HepG2 (cell line): ENCODE data around the gene HSPA14. TPM values are rescaled to one million over a fixed set of nuclear protein-coding genes. Genes with fewer than 3 reads are reported as not detected.

ENCODE experiments used
- ARNT ChIP-seq: fragments of 450-650 bp; IDR thresholded peaks from 2 replicates; pipeline ENCODE4 v1.6.1; 2017
- ATM ChIP-seq: fragments of 450-650 bp; IDR thresholded peaks from 2 replicates; pipeline ENCODE4 v1.7.1; 2017; ENCODE audit warnings: mild to moderate bottlenecking, borderline replicate concordance
- CCDC6 ChIP-seq: sonication (generic); formaldehyde crosslinking; IDR thresholded peaks from 2 replicates; pipeline ENCODE4 v1.8.1; 2022; ENCODE audit warnings: mild to moderate bottlenecking, missing genetic modification reagents, moderate library complexity
- EHMT2 ChIP-seq: fragments of 200-600 bp; sonication (generic); IDR thresholded peaks from 2 replicates; pipeline ENCODE4 v1.7.0; 2017; ENCODE audit warnings: antibody characterized with exemption, low read depth, low read length, borderline replicate concordance
- HNRNPUL1 ChIP-seq: fragments of 200-400 bp; formaldehyde crosslinking; IDR thresholded peaks from 2 replicates; pipeline ENCODE4 v1.6.1; 2017; ENCODE audit warnings: low read depth, mild to moderate bottlenecking, low read length, moderate library complexity
- KLF9 ChIP-seq: IDR thresholded peaks from 2 replicates; pipeline ENCODE4 v1.6.1; 2016; ENCODE audit warnings: low read depth
- MAFK ChIP-seq, 2 experiments: IDR thresholded peaks in 1 of 2; conservative IDR thresholded peaks in 1 of 2; 2 replicates each; pipeline ENCODE4 v1.6.1; 2011; ENCODE audit warnings: improper control_type of control experiment in 2 of 2, low read length in 2 of 2
- MLLT10 ChIP-seq: sonication (generic); formaldehyde crosslinking; IDR thresholded peaks from 2 replicates; pipeline ENCODE4 v1.4.0; 2020; ENCODE audit warnings: missing genetic modification reagents
- SCMH1 ChIP-seq: sonication (generic); formaldehyde crosslinking; IDR thresholded peaks from 2 replicates; pipeline ENCODE4 v1.9.0; 2021; ENCODE audit warnings: missing genetic modification reagents, mild to moderate bottlenecking, borderline replicate concordance
- ZNF124 ChIP-seq: sonication (generic); formaldehyde crosslinking; IDR thresholded peaks from 2 replicates; pipeline ENCODE4 v1.4.0; 2020; ENCODE audit warnings: missing genetic modification reagents
- ZNF350 ChIP-seq: sonication (generic); formaldehyde crosslinking; IDR thresholded peaks from 2 replicates; pipeline ENCODE4 v1.4.0; 2020; ENCODE audit warnings: mild to moderate bottlenecking, low read depth, missing genetic modification reagents, borderline replicate concordance
- polyA plus RNA-seq, 8 experiments: library from polyadenylated mRNA; depleted of rRNA in 3 of 8; stranded (reverse) in 7 of 8; unstranded in 1 of 8; fragments of >200 nt; fragmentation: Illumina TruSeq in 4 of 8; extraction: Trizol in 4 of 8; gene quantifications; 2 replicates each; pipeline versions ENCODE4 v1.2.1 to v1.2.3, GENCODE V29; 2011 to 2016; ENCODE audit warnings: low read depth in 4 of 8, missing spikeins in 1 of 8, mixed read lengths in 1 of 8; ENCODE audit not compliant: insufficient read depth in 1 of 8
- total RNA-seq, 5 experiments: library from RNA; depleted of rRNA; stranded (reverse); fragments of >200 nt; fragmentation: Illumina TruSeq; extraction: Trizol; gene quantifications; 2 replicates each; pipeline ENCODE4 v1.2.3, GENCODE V29; 2016; ENCODE audit warnings: low read depth in 1 of 5
- TF ChIP-seq, protein P1 (sequence below): sonication (generic); formaldehyde crosslinking; IDR thresholded peaks from 2 replicates; pipeline ENCODE4 v1.4.0; 2020; ENCODE audit warnings: mild to moderate bottlenecking, missing genetic modification reagents
- TF ChIP-seq, protein P2 (sequence below): sonication (generic); formaldehyde crosslinking; IDR thresholded peaks from 2 replicates; pipeline ENCODE4 v1.5.1; 2020; ENCODE audit warnings: mild to moderate bottlenecking, missing genetic modification reagents, moderate library complexity
- TF ChIP-seq, protein P3 (sequence below): sonication (generic); formaldehyde crosslinking; IDR thresholded peaks from 2 replicates; pipeline ENCODE4 v1.4.0; 2020; ENCODE audit warnings: missing genetic modification reagents
- TF ChIP-seq, protein P4 (sequence below): sonication (generic); formaldehyde crosslinking; IDR thresholded peaks from 2 replicates; pipeline ENCODE4 v1.5.1; 2020; ENCODE audit warnings: mild to moderate bottlenecking, missing genetic modification reagents, borderline replicate concordance

HSPA14 gene
- total and polyA plus RNA-seq, 2 of the 13 experiments (the other 11 are each of a cell fraction or from before 2014, with no cell fraction given), result 10.7 to 29.8 TPM

DNA sequence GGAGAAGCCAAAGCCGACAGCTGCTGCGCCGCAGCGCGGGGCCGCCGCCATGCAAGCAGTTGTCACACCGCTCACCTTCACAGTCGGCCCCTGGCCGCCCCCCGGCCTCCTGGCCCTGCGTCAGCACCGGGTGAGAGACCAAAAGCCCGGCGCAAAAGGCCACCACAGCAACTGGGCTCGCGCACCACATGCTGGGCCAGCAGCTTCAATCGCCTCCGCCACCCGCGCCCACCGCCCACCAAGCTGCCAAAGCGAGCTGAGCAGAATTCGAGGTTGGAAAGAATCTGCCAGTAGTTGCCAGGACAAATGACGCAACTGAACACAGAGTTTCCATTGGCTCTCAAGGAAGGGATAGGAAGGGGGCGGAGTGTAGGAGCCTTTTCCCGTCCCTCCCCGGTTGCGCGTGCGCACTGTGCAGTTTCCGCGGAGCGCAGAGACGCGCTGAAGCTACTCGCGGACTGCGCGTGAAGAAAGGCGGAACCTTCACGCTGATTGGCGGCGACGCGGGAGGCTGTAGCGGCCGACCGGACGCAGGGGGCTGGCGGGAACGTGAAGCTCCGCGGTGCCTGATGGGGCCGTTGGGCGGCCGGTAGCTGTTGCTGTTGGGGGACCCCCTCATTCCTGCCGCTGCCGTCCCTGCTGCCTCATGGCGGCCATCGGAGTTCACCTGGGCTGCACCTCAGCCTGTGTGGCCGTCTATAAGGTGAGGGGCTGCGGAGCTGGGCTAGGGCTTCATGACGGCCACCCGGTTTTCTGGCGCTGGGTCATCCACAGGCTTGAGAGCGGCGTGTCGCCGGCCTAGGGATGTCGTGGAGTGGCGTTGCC is at the start of gene HSPA14, which contains the start of the genes CDNF and MSANTD7 (continued):
- TF ChIP-seq, protein P1, sequence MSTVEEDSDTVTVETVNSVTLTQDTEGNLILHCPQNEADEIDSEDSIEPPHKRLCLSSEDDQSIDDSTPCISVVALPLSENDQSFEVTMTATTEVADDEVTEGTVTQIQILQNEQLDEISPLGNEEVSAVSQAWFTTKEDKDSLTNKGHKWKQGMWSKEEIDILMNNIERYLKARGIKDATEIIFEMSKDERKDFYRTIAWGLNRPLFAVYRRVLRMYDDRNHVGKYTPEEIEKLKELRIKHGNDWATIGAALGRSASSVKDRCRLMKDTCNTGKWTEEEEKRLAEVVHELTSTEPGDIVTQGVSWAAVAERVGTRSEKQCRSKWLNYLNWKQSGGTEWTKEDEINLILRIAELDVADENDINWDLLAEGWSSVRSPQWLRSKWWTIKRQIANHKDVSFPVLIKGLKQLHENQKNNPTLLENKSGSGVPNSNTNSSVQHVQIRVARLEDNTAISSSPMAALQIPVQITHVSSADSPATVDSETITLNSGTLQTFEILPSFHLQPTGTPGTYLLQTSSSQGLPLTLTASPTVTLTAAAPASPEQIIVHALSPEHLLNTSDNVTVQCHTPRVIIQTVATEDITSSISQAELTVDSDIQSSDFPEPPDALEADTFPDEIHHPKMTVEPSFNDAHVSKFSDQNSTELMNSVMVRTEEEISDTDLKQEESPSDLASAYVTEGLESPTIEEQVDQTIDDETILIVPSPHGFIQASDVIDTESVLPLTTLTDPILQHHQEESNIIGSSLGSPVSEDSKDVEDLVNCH (CRISPR knock-in tag), result no peak
- TF ChIP-seq ATM, result no peak
- peak; percentile 36; the same call in 1 of the 2 replicates for TF ChIP-seq HNRNPUL1
- TF ChIP-seq KLF9 (CRISPR knock-in tag), result no peak; the same call in 1 of the 2 replicates
- TF ChIP-seq ARNT, result no peak
- no peak for TF ChIP-seq EHMT2
- no peak for TF ChIP-seq MLLT10 (CRISPR knock-in tag)
- no peak for TF ChIP-seq CCDC6 (CRISPR knock-in tag)
- TF ChIP-seq, protein P2, sequence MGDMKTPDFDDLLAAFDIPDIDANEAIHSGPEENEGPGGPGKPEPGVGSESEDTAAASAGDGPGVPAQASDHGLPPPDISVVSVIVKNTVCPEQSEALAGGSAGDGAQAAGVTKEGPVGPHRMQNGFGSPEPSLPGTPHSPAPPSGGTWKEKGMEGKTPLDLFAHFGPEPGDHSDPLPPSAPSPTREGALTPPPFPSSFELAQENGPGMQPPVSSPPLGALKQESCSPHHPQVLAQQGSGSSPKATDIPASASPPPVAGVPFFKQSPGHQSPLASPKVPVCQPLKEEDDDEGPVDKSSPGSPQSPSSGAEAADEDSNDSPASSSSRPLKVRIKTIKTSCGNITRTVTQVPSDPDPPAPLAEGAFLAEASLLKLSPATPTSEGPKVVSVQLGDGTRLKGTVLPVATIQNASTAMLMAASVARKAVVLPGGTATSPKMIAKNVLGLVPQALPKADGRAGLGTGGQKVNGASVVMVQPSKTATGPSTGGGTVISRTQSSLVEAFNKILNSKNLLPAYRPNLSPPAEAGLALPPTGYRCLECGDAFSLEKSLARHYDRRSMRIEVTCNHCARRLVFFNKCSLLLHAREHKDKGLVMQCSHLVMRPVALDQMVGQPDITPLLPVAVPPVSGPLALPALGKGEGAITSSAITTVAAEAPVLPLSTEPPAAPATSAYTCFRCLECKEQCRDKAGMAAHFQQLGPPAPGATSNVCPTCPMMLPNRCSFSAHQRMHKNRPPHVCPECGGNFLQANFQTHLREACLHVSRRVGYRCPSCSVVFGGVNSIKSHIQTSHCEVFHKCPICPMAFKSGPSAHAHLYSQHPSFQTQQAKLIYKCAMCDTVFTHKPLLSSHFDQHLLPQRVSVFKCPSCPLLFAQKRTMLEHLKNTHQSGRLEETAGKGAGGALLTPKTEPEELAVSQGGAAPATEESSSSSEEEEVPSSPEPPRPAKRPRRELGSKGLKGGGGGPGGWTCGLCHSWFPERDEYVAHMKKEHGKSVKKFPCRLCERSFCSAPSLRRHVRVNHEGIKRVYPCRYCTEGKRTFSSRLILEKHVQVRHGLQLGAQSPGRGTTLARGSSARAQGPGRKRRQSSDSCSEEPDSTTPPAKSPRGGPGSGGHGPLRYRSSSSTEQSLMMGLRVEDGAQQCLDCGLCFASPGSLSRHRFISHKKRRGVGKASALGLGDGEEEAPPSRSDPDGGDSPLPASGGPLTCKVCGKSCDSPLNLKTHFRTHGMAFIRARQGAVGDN (CRISPR knock-in tag), result peak; percentile 88
- TF ChIP-seq MAFK (conservative IDR thresholded peaks at IDR 0.05 in 1 of 2, IDR thresholded peaks at IDR 0.05 in 1 of 2; ENCODE audit: low read length in 2 of 2), result no peak
- peak; percentile 73 for TF ChIP-seq ZNF350 (CRISPR knock-in tag)
- TF ChIP-seq, protein P3, sequence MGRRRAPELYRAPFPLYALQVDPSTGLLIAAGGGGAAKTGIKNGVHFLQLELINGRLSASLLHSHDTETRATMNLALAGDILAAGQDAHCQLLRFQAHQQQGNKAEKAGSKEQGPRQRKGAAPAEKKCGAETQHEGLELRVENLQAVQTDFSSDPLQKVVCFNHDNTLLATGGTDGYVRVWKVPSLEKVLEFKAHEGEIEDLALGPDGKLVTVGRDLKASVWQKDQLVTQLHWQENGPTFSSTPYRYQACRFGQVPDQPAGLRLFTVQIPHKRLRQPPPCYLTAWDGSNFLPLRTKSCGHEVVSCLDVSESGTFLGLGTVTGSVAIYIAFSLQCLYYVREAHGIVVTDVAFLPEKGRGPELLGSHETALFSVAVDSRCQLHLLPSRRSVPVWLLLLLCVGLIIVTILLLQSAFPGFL, result no peak
- TF ChIP-seq SCMH1 (CRISPR knock-in tag), result no peak
- TF ChIP-seq, protein P4, sequence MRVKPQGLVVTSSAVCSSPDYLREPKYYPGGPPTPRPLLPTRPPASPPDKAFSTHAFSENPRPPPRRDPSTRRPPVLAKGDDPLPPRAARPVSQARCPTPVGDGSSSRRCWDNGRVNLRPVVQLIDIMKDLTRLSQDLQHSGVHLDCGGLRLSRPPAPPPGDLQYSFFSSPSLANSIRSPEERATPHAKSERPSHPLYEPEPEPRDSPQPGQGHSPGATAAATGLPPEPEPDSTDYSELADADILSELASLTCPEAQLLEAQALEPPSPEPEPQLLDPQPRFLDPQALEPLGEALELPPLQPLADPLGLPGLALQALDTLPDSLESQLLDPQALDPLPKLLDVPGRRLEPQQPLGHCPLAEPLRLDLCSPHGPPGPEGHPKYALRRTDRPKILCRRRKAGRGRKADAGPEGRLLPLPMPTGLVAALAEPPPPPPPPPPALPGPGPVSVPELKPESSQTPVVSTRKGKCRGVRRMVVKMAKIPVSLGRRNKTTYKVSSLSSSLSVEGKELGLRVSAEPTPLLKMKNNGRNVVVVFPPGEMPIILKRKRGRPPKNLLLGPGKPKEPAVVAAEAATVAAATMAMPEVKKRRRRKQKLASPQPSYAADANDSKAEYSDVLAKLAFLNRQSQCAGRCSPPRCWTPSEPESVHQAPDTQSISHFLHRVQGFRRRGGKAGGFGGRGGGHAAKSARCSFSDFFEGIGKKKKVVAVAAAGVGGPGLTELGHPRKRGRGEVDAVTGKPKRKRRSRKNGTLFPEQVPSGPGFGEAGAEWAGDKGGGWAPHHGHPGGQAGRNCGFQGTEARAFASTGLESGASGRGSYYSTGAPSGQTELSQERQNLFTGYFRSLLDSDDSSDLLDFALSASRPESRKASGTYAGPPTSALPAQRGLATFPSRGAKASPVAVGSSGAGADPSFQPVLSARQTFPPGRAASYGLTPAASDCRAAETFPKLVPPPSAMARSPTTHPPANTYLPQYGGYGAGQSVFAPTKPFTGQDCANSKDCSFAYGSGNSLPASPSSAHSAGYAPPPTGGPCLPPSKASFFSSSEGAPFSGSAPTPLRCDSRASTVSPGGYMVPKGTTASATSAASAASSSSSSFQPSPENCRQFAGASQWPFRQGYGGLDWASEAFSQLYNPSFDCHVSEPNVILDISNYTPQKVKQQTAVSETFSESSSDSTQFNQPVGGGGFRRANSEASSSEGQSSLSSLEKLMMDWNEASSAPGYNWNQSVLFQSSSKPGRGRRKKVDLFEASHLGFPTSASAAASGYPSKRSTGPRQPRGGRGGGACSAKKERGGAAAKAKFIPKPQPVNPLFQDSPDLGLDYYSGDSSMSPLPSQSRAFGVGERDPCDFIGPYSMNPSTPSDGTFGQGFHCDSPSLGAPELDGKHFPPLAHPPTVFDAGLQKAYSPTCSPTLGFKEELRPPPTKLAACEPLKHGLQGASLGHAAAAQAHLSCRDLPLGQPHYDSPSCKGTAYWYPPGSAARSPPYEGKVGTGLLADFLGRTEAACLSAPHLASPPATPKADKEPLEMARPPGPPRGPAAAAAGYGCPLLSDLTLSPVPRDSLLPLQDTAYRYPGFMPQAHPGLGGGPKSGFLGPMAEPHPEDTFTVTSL, result no peak
- no peak for TF ChIP-seq ZNF124
